Liver (tissue), 3 donors: ENCODE results near the gene USP21.

Experiments used
- GABPA ChIP-seq, 2 donors: IDR thresholded peaks in 1 of 2; conservative IDR thresholded peaks in 1 of 2; 2 replicates each; pipeline ENCODE4 v1.6.1; 2016; ENCODE audit warnings: antibody characterized with exemption in 2 of 2, mild to moderate bottlenecking in 1 of 2, moderate library complexity in 1 of 2
- HNF4G ChIP-seq: IDR thresholded peaks from 2 replicates; pipeline ENCODE4 v1.6.1; 2016; ENCODE audit warnings: antibody characterized with exemption
- JUND ChIP-seq, 2 donors: IDR thresholded peaks; 2 replicates each; pipeline ENCODE4 v1.6.1; 2016; ENCODE audit warnings: antibody characterized with exemption in 2 of 2
- MAX ChIP-seq: IDR thresholded peaks from 2 replicates; pipeline ENCODE4 v1.6.1; 2016; ENCODE audit warnings: antibody characterized with exemption
- RXRA ChIP-seq, 2 donors: IDR thresholded peaks; 2 replicates each; pipeline ENCODE4 v1.6.1; 2017 to 2018; ENCODE audit warnings: antibody characterized with exemption in 2 of 2, mild to moderate bottlenecking in 1 of 2
- SP1 ChIP-seq: IDR thresholded peaks from 2 replicates; pipeline ENCODE4 v1.6.1; 2018; ENCODE audit warnings: antibody characterized with exemption, mild to moderate bottlenecking
- TAF1 ChIP-seq: conservative IDR thresholded peaks from 2 replicates; pipeline ENCODE4 v1.6.1; 2016; ENCODE audit warnings: antibody characterized with exemption, mild to moderate bottlenecking
- YY1 ChIP-seq: IDR thresholded peaks from 2 replicates; pipeline ENCODE4 v1.6.1; 2016; ENCODE audit warnings: antibody characterized with exemption, mild to moderate bottlenecking
- TF ChIP-seq, protein P1 (sequence below): IDR thresholded peaks from 2 replicates; pipeline ENCODE4 v1.6.1; 2016; ENCODE audit warnings: antibody characterized with exemption, mild to moderate bottlenecking
- TF ChIP-seq, protein P2 (sequence below): fragments of 150-350 bp; IDR thresholded peaks from 2 replicates; pipeline ENCODE4 v1.5.1; 2017; ENCODE audit warnings: improper control_type of control experiment, low read depth, low read length; ENCODE audit not compliant: missing input control
- donor health status: healthy.
- donor health status: healthy.

- TF ChIP-seq, protein P1, sequence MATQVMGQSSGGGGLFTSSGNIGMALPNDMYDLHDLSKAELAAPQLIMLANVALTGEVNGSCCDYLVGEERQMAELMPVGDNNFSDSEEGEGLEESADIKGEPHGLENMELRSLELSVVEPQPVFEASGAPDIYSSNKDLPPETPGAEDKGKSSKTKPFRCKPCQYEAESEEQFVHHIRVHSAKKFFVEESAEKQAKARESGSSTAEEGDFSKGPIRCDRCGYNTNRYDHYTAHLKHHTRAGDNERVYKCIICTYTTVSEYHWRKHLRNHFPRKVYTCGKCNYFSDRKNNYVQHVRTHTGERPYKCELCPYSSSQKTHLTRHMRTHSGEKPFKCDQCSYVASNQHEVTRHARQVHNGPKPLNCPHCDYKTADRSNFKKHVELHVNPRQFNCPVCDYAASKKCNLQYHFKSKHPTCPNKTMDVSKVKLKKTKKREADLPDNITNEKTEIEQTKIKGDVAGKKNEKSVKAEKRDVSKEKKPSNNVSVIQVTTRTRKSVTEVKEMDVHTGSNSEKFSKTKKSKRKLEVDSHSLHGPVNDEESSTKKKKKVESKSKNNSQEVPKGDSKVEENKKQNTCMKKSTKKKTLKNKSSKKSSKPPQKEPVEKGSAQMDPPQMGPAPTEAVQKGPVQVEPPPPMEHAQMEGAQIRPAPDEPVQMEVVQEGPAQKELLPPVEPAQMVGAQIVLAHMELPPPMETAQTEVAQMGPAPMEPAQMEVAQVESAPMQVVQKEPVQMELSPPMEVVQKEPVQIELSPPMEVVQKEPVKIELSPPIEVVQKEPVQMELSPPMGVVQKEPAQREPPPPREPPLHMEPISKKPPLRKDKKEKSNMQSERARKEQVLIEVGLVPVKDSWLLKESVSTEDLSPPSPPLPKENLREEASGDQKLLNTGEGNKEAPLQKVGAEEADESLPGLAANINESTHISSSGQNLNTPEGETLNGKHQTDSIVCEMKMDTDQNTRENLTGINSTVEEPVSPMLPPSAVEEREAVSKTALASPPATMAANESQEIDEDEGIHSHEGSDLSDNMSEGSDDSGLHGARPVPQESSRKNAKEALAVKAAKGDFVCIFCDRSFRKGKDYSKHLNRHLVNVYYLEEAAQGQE: no peak
- no peak for TF ChIP-seq TAF1
- TF ChIP-seq, protein P2, sequence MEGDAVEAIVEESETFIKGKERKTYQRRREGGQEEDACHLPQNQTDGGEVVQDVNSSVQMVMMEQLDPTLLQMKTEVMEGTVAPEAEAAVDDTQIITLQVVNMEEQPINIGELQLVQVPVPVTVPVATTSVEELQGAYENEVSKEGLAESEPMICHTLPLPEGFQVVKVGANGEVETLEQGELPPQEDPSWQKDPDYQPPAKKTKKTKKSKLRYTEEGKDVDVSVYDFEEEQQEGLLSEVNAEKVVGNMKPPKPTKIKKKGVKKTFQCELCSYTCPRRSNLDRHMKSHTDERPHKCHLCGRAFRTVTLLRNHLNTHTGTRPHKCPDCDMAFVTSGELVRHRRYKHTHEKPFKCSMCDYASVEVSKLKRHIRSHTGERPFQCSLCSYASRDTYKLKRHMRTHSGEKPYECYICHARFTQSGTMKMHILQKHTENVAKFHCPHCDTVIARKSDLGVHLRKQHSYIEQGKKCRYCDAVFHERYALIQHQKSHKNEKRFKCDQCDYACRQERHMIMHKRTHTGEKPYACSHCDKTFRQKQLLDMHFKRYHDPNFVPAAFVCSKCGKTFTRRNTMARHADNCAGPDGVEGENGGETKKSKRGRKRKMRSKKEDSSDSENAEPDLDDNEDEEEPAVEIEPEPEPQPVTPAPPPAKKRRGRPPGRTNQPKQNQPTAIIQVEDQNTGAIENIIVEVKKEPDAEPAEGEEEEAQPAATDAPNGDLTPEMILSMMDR: no peak
- TF ChIP-seq SP1: no peak
- TF ChIP-seq GABPA (IDR thresholded peaks at IDR 0.05 in 1 of 2, conservative IDR thresholded peaks at IDR 0.05 in 1 of 2): no peak
- no peak for TF ChIP-seq RXRA (IDR thresholded peaks at IDR 0.05)
- TF ChIP-seq YY1: no peak
- TF ChIP-seq JUND (IDR thresholded peaks at IDR 0.05): no peak
- no peak for TF ChIP-seq HNF4G
- no peak for TF ChIP-seq MAX
Observed at GRCh38 chr1:161122967-161123366, 36.3 kb upstream of the USP21 start.
